Osteoblast (primary cell): ENCODE results near the gene PDZD8. TPM values are rescaled to one million over a fixed set of nuclear protein-coding genes. Genes with fewer than 3 reads are reported as not detected.

Experiments
- DNase-seq: peaks from one replicate; pipeline ENCODE4 v3.0.0; 2011; ENCODE audit warnings: low spot score, mixed read lengths; ENCODE audit not compliant: insufficient read length; ENCODE audit errors: missing footprints
- H2AFZ ChIP-seq: 2 replicates; pipeline ENCODE4 v1.6.0; 2011; ENCODE audit warnings: mild to moderate bottlenecking, low read length
- H3K27ac ChIP-seq: 2 replicates; pipeline ENCODE4 v1.5.1; 2011; ENCODE audit warnings: mild to moderate bottlenecking, low read depth, low read length, moderate library complexity
- H3K27me3 ChIP-seq: 2 replicates; pipeline ENCODE4 v1.6.0; 2012; ENCODE audit warnings: mild to moderate bottlenecking, control low read depth, inconsistent platforms, low read length, moderate library complexity; ENCODE audit not compliant: insufficient read depth
- H3K36me3 ChIP-seq: 2 replicates; pipeline ENCODE4 v1.5.1; 2011; ENCODE audit warnings: mild to moderate bottlenecking, low read length, control low read depth, moderate library complexity; ENCODE audit not compliant: insufficient read depth
- H3K4me1 ChIP-seq: 2 replicates; pipeline ENCODE4 v1.5.1; 2011; ENCODE audit warnings: mild to moderate bottlenecking, low read length, control low read depth, moderate library complexity; ENCODE audit not compliant: insufficient read depth
- H3K4me2 ChIP-seq: 2 replicates; pipeline ENCODE4 v1.6.0; 2011; ENCODE audit warnings: mild to moderate bottlenecking, low read length; ENCODE audit not compliant: insufficient read depth
- H3K4me3 ChIP-seq: fragments of 200-600 bp; sonication (generic); 3 replicates; pipeline ENCODE4 v1.5.1; 2012; ENCODE audit warnings: mild to moderate bottlenecking, low read length, inconsistent platforms; ENCODE audit not compliant: insufficient read depth
- H3K79me2 ChIP-seq: 2 replicates; pipeline ENCODE4 v1.6.0; 2012; ENCODE audit warnings: mild to moderate bottlenecking, low read length, control low read depth, inconsistent platforms; ENCODE audit not compliant: insufficient read depth
- H3K9me3 ChIP-seq: 2 replicates; pipeline ENCODE4 v1.5.1; 2011; ENCODE audit warnings: low read depth, low read length, control low read depth
- H4K20me1 ChIP-seq: 2 replicates; pipeline ENCODE4 v1.6.0; 2012; ENCODE audit warnings: mild to moderate bottlenecking, low read length, control low read depth; ENCODE audit not compliant: insufficient read depth
- total RNA-seq: library from RNA; depleted of rRNA; stranded (reverse); fragments of >200 nt; gene quantifications from 2 replicates; pipeline ENCODE4 v1.2.3, GENCODE V29; 2012
- TF ChIP-seq, protein P1 (sequence below): IDR thresholded peaks from 2 replicates; pipeline ENCODE4 v1.5.1; 2011; ENCODE audit warnings: mild to moderate bottlenecking, low read depth, low read length, moderate library complexity; ENCODE audit errors: extremely low read depth

Gene PDZD8
- total RNA-seq, 1 donor = 35.8 TPM

DNA sequence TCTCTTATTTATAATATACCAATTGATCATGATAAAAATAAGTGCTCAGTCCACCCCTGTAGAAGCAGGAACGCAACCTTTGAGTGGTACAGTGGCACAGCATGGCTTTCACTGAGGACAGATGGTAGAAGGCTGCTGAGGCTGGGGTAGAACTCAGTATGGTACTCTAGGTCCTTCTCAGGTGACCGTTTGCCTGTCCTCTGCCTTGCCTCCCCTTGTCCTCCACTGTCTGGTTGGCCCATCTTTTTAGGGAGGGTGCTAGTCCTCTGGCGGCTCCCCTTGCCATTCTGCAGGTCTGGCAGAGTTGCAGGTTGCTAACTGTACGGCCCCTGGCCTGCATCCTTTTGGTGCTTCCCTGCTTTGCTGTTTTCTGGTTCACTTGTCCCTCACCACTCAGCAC is 107.0 kb downstream of the PDZD8 start:
- H4K20me1 ChIP-seq = no peaks in the 10 kb centered on the region
- H3K4me1 ChIP-seq = no peaks in the 10 kb centered on the region
- no peaks in the 10 kb centered on the region for H3K9me3 ChIP-seq
- H3K36me3 ChIP-seq = no peaks in the 10 kb centered on the region
- H2AFZ ChIP-seq = no peak overlapping the region
- H3K79me2 ChIP-seq = no peaks in the 10 kb centered on the region
- H3K4me2 ChIP-seq = no peak overlapping the region
- no peak overlapping the region for H3K27ac ChIP-seq
- no peaks in the 10 kb centered on the region for H3K27me3 ChIP-seq
- TF ChIP-seq, protein P1, sequence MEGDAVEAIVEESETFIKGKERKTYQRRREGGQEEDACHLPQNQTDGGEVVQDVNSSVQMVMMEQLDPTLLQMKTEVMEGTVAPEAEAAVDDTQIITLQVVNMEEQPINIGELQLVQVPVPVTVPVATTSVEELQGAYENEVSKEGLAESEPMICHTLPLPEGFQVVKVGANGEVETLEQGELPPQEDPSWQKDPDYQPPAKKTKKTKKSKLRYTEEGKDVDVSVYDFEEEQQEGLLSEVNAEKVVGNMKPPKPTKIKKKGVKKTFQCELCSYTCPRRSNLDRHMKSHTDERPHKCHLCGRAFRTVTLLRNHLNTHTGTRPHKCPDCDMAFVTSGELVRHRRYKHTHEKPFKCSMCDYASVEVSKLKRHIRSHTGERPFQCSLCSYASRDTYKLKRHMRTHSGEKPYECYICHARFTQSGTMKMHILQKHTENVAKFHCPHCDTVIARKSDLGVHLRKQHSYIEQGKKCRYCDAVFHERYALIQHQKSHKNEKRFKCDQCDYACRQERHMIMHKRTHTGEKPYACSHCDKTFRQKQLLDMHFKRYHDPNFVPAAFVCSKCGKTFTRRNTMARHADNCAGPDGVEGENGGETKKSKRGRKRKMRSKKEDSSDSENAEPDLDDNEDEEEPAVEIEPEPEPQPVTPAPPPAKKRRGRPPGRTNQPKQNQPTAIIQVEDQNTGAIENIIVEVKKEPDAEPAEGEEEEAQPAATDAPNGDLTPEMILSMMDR = no peak
- no peak overlapping the region for H3K4me3 ChIP-seq
- DNase-seq = no peak

DNA sequence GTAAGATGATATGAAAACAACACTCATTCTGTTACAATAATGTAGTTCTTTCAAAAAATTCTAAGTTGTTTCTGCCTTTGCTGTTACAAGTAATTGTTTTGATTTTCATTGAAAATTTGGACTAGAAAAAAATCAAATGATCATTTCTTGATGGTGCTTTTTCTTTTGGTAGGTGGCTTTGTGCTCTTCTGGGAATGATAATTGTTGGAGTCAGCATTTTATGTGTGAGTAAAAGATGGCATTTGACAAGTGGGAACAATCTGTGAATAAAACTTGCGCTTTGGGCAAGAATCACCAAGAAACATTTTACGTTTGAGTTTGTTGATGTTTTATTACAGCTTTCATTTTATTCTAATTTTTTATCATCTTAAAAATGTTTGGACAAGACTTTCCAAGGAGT is 108.4 kb downstream of the PDZD8 start:
- Histone ChIP-seq H3K4me3 (no peak overlapping the region), H2AFZ (no peak overlapping the region), H3K4me1 (no peaks in the 10 kb centered on the region), H3K27ac (no peak overlapping the region), H3K27me3 (peaks cover 7% of the 10 kb centered on the region), H3K4me2 (no peak overlapping the region), H4K20me1 (no peaks in the 10 kb centered on the region), H3K36me3 (no peaks in the 10 kb centered on the region), H3K79me2 (no peaks in the 10 kb centered on the region), H3K9me3 (no peaks in the 10 kb centered on the region)
- peak; percentile 53 for DNase-seq
- TF ChIP-seq, protein P1 = no peak

DNA sequence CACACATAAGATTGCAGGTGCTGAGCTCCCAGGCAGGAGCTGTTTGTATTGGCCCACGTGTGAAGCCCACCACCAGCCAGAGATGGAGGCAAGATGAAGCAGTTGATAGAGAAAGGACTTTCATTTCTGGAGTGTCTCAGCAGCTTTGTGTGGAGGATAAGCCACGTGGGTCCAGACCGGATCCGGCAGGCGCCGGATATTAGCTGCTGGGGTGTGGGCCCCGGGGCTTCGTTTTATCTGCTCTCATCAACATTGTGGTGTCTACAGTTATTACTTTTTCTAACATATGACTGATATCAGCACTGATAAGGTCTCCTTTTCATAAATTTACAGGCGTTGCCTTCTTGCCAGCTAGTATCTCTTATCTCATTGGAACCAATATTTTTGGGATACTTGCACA is 108.8 kb downstream of the PDZD8 start:
- Histone ChIP-seq H3K36me3 (no peaks in the 10 kb centered on the region), H3K4me1 (no peaks in the 10 kb centered on the region), H3K27me3 (peaks cover 7% of the 10 kb centered on the region), H3K79me2 (no peaks in the 10 kb centered on the region), H4K20me1 (no peaks in the 10 kb centered on the region), H2AFZ (no peak overlapping the region), H3K9me3 (no peaks in the 10 kb centered on the region), H3K27ac (no peak overlapping the region), H3K4me2 (no peak overlapping the region), H3K4me3 (no peak overlapping the region)
- TF ChIP-seq, protein P1 = no peak
- DNase-seq = no peak

DNA sequence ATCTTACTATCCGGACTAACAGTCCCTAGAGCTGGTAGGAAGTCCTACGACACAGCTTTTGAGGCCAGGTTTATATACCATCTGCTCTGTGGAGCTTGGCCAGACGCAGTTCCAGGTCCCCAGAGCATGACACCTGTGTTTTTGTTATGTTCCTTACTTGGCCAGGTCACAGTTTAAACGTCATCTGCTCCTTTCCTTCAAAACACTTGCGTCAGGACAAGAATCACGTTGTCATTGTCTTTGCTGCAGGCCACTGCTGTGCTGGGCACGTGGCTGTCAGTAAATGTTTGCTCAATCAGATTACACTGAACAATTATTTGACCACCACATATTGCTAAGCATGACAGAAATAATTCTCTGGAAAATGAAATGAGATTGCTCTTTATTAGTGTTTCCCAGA is 110.5 kb downstream of the PDZD8 start:
- DNase-seq = no peak
- Histone ChIP-seq H3K79me2 (no peaks in the 10 kb centered on the region), H2AFZ (no peak overlapping the region), H3K4me1 (no peaks in the 10 kb centered on the region), H3K36me3 (no peaks in the 10 kb centered on the region), H3K27me3 (peaks cover 18% of the 10 kb centered on the region), H4K20me1 (no peaks in the 10 kb centered on the region), H3K27ac (no peak overlapping the region), H3K4me2 (no peak overlapping the region), H3K4me3 (no peak overlapping the region), H3K9me3 (no peaks in the 10 kb centered on the region)
- TF ChIP-seq, protein P1 = no peak
